HCT116 (cell line): ENCODE data around the gene SAMHD1. TPM values are rescaled to one million over a fixed set of nuclear protein-coding genes. Genes with fewer than 3 reads are reported as not detected.

Experiments used
- ATAC-seq: fragments of 200-7000 bp; cut with Tn5 transposase; 2 replicates; pipeline ENCODE4 v1.9.1; 2020; ENCODE audit warnings: mild to moderate bottlenecking, moderate library complexity
- BruUV-seq: library from RNA; stranded (reverse); fragments of 400-500 nt; replicated peaks from 2 replicates; lab custom pipeline; 2021; lab: Mats Ljungman, UMichigan
- CTCF ChIA-PET: fragments of 300-600 bp; sonication (Branson Sonifier 250); formaldehyde crosslinking; loops from one replicate; lab custom pipeline; 2021; ENCODE audit warnings: antibody characterized with exemption; lab: Charles Lee
- POLR2A ChIA-PET: fragments of 300-600, 350-600 bp; sonication (Branson Sonifier 250); formaldehyde crosslinking; loops from one replicate; lab custom pipeline; 2021; ENCODE audit warnings: antibody characterized with exemption; lab: Charles Lee
- RAD21 ChIA-PET, 2 experiments: fragments of 300-600 bp; sonication (Branson Sonifier 250); formaldehyde crosslinking; loops; one replicate each; lab custom pipeline; 2023; ENCODE audit warnings: low total read pairs in 2 of 2; ENCODE audit not compliant: uncharacterized antibody in 2 of 2, unreplicated experiment in 2 of 2, low non-redundant PET in 1 of 2; lab: Charles Lee
- DNase-seq: peaks from one replicate; pipeline ENCODE4 v3.0.0-alpha.2; 2010; ENCODE audit warnings: low read depth, low spot score
- H2AFZ ChIP-seq: fragments of 200-600 bp; shearing (Covaris generic), sonication (generic); 2 replicates; pipeline ENCODE4 v1.6.1; 2017; ENCODE audit warnings: low read depth, mixed run types, mixed read lengths, antibody characterized with exemption, low read length; ENCODE audit not compliant: poor library complexity, severe bottlenecking
- H3K27ac ChIP-seq: 2 replicates; pipeline ENCODE4 v1.5.1; 2012; ENCODE audit warnings: low read depth, low read length
- H3K27me3 ChIP-seq: fragments of 200-600 bp; sonication (generic); 2 replicates; pipeline ENCODE4 v1.6.1; 2016; ENCODE audit warnings: mixed run types, low read length, mixed read lengths; ENCODE audit not compliant: insufficient read depth
- H3K36me3 ChIP-seq, 2 experiments: fragments of 200-500 bp in 1 of 2; fragments of 200-600 bp in 1 of 2; sonication (Bioruptor generic) in 1 of 2; sonication (generic) in 1 of 2; 2 replicates each; pipeline versions ENCODE4 v1.5.1 to v1.6.1; 2014 to 2016; ENCODE audit warnings: low read length in 2 of 2, inconsistent platforms in 1 of 2, mixed read lengths in 1 of 2, mixed run types in 1 of 2; ENCODE audit not compliant: insufficient read depth in 2 of 2, control insufficient read depth in 1 of 2
- H3K4me1 ChIP-seq, 2 experiments: fragments of 200-600 bp in 1 of 2; sonication (generic) in 1 of 2; 2 replicates each; pipeline versions ENCODE4 v1.5.1 to v1.6.1; 2012 to 2017; ENCODE audit warnings: low read length in 2 of 2, inconsistent platforms in 1 of 2, mild to moderate bottlenecking in 1 of 2, mixed read lengths in 1 of 2, mixed run types in 1 of 2, moderate library complexity in 1 of 2; ENCODE audit not compliant: insufficient read depth in 2 of 2, control insufficient read depth in 1 of 2
- H3K4me2 ChIP-seq: fragments of 200-600 bp; sonication (generic); 2 replicates; pipeline ENCODE4 v1.6.1; 2017; ENCODE audit warnings: mixed run types, low read length, mixed read lengths
- H3K4me3 ChIP-seq, 2 experiments: fragments of 200-600 bp in 1 of 2; sonication (generic) in 1 of 2; replicated peaks in 1 of 2; 2 replicates each; pipeline ENCODE4 v1.5.1; 2011 to 2016; ENCODE audit warnings: low read length in 2 of 2, control low read depth in 1 of 2, low read depth in 1 of 2, mild to moderate bottlenecking in 1 of 2, mixed read lengths in 1 of 2, mixed run types in 1 of 2
- H3K79me2 ChIP-seq: fragments of 200-600 bp; sonication (generic); 2 replicates; pipeline ENCODE4 v1.6.1; 2017; ENCODE audit warnings: mild to moderate bottlenecking, mixed run types, low read length, moderate library complexity, mixed read lengths; ENCODE audit not compliant: insufficient read depth
- H3K9ac ChIP-seq: fragments of 200-600 bp; sonication (generic); 2 replicates; pipeline ENCODE4 v1.6.1; 2016; ENCODE audit warnings: low read length, mixed read lengths
- H3K9me2 ChIP-seq: fragments of 200-600 bp; sonication (generic), shearing (Covaris generic); 2 replicates; pipeline ENCODE4 v1.6.1; 2017; ENCODE audit warnings: mixed run types, mild to moderate bottlenecking, moderate library complexity; ENCODE audit not compliant: insufficient read depth
- H3K9me3 ChIP-seq, 2 experiments: fragments of 200-500 bp in 1 of 2; fragments of 200-600 bp in 1 of 2; sonication (Bioruptor generic) in 1 of 2; sonication (generic) in 1 of 2; 2 replicates each; pipeline ENCODE4 v1.6.1; 2014 to 2017; ENCODE audit warnings: low read length in 2 of 2, mixed read lengths in 2 of 2, inconsistent platforms in 1 of 2, low read depth in 1 of 2, mild to moderate bottlenecking in 1 of 2, mixed run types in 1 of 2, moderate library complexity in 1 of 2; ENCODE audit not compliant: control insufficient read depth in 1 of 2, insufficient read depth in 1 of 2
- H4K20me1 ChIP-seq: fragments of 200-600 bp; sonication (generic), shearing (Covaris generic); 2 replicates; pipeline ENCODE4 v1.6.1; 2017; ENCODE audit warnings: mixed run types, mild to moderate bottlenecking, moderate library complexity; ENCODE audit not compliant: insufficient read depth
- ATF3 ChIP-seq: IDR thresholded peaks from 2 replicates; pipeline ENCODE4 v1.6.1; 2012
- CBX3 ChIP-seq: IDR thresholded peaks from 2 replicates; pipeline ENCODE4 v1.6.1; 2012; ENCODE audit warnings: low read depth
- CEBPB ChIP-seq: IDR thresholded peaks from 2 replicates; pipeline ENCODE4 v1.6.1; 2012; ENCODE audit warnings: low read depth
- CTCF ChIP-seq, 3 experiments: fragments of 200-600 bp in 1 of 3; sonication (generic) in 1 of 3; IDR thresholded peaks in 2 of 3; conservative IDR thresholded peaks in 1 of 3; 2 replicates each; pipeline ENCODE4 v1.5.1; 2012 to 2017; ENCODE audit warnings: low read depth in 2 of 3, low read length in 2 of 3, antibody characterized with exemption in 1 of 3, borderline replicate concordance in 1 of 3, control low read depth in 1 of 3, mild to moderate bottlenecking in 1 of 3, mixed read lengths in 1 of 3, mixed run types in 1 of 3, moderate library complexity in 1 of 3; ENCODE audit not compliant: insufficient read depth in 1 of 3
- EGR1 ChIP-seq: IDR thresholded peaks from 2 replicates; pipeline ENCODE4 v1.6.1; 2012; ENCODE audit warnings: low read depth
- ELF1 ChIP-seq: IDR thresholded peaks from 2 replicates; pipeline ENCODE4 v1.6.1; 2012; ENCODE audit warnings: low read depth, borderline replicate concordance
- EZH2 ChIP-seq: fragments of 200-600 bp; sonication (generic); IDR thresholded peaks from 2 replicates; pipeline ENCODE4 v1.6.1; 2017; ENCODE audit warnings: antibody characterized with exemption, mixed run types
- EZH2phosphoT487 ChIP-seq: fragments of 200-600 bp; IDR thresholded peaks from 2 replicates; pipeline ENCODE4 v1.6.1; 2018; ENCODE audit warnings: antibody characterized with exemption, borderline replicate concordance
- JUND ChIP-seq: IDR thresholded peaks from 2 replicates; pipeline ENCODE4 v1.6.1; 2012
- POLR2A ChIP-seq: IDR thresholded peaks from 2 replicates; pipeline ENCODE4 v1.7.0; 2011; ENCODE audit warnings: borderline replicate concordance; ENCODE audit not compliant: insufficient read depth, insufficient read length; ENCODE audit errors: extremely low read depth
- POLR2AphosphoS5 ChIP-seq: IDR thresholded peaks from 2 replicates; pipeline ENCODE4 v1.6.1; 2011; ENCODE audit warnings: mild to moderate bottlenecking, low read depth, low read length, moderate library complexity
- SIN3A ChIP-seq: IDR thresholded peaks from 2 replicates; pipeline ENCODE4 v1.6.1; 2012; ENCODE audit warnings: low read depth
- SP1 ChIP-seq: IDR thresholded peaks from 2 replicates; pipeline ENCODE4 v1.6.1; 2012; ENCODE audit warnings: low read depth
- SRF ChIP-seq: IDR thresholded peaks from 2 replicates; pipeline ENCODE4 v1.6.1; 2012; ENCODE audit warnings: low read depth
- ZBTB33 ChIP-seq: IDR thresholded peaks from 2 replicates; pipeline ENCODE4 v1.6.1; 2011; ENCODE audit warnings: mild to moderate bottlenecking, low read length, moderate library complexity; ENCODE audit not compliant: insufficient replicate concordance; ENCODE audit errors: extremely low read depth
- ZFX ChIP-seq: fragments of 450-650 bp; IDR thresholded peaks from 2 replicates; pipeline ENCODE4 v1.6.1; 2017
- ZNF274 ChIP-seq: fragments of 200-500 bp; sonication (Bioruptor generic); IDR thresholded peaks from 2 replicates; pipeline ENCODE4 v1.6.1; 2014; ENCODE audit warnings: mild to moderate bottlenecking, low read depth, low read length, inconsistent platforms
- intact Hi-C: fragments of 100-400 bp; cut with micrococcal nuclease; formaldehyde crosslinking; loops from 2 replicates; pipeline ENCODE4 v1.10.0; 2022
- total RNA-seq: library from RNA; stranded (reverse); gene quantifications from one replicate; pipeline ENCODE4 v1.2.1, GENCODE V29; 2021; ENCODE audit not compliant: unreplicated experiment

The SAMHD1 gene
- total RNA-seq, 1 experiment from 2014 or later, result 21.4 TPM

GRCh38 chr20:36956674-36957073 is 5.2 kb upstream of the SAMHD1 start:
- Histone ChIP-seq H3K36me3 (no peaks in the 10 kb centered on the region), H3K79me2 (no peaks in the 10 kb centered on the region), H3K4me2 (no peak overlapping the region), H3K9me2 (no peaks in the 10 kb centered on the region), H3K27ac (no peak overlapping the region), H3K4me1 (peaks cover 6 to 7% of the 10 kb centered on the region in 2 experiments; a peak in 3 of 4 replicates)
- no TSS peak for BruUV-seq
- DNase-seq, result no peak
- TF ChIP-seq ATF3 (no peak), EZH2phosphoT487 (no peak), ZNF274 (no peak), SP1 (no peak), CEBPB (no peak), SRF (no peak), ELF1 (no peak), EGR1 (no peak), EZH2 (no peak), POLR2A (no peak), ZBTB33 (no peak), CTCF (IDR thresholded peaks at IDR 0.05 in 2 of 3, conservative IDR thresholded peaks at IDR 0.05 in 1 of 3; ENCODE audit: borderline replicate concordance in 1 of 3, insufficient read depth in 1 of 3, low read depth in 2 of 3, low read length in 2 of 3) (no peak), SIN3A (no peak), CBX3 (no peak), JUND (no peak), ZFX (no peak), POLR2AphosphoS5 (no peak)
- TF ChIP-seq, all 23 proteins: peak for 0
- Histone ChIP-seq H3K27me3 (no peaks in the 10 kb centered on the region), H3K9me3 (no peaks in the 10 kb centered on the region), H3K9ac (no peak overlapping the region), H2AFZ (no peak overlapping the region), H3K4me3 (no peak overlapping the region), H4K20me1 (no peaks in the 10 kb centered on the region)
- ChIA-PET RAD21 (no interaction called here), CTCF (no interaction called here), POLR2A (no interaction called here)
- no peak for ATAC-seq
- intact Hi-C loops, result no loop called here
